GM18868 (cell line): ENCODE results near the gene KCNJ16.

Source experiments
- ATAC-seq: cut with Tn5 transposase; IDR thresholded peaks from one replicate; pipeline ENCODE4 v1.9.1; 2021; ENCODE audit warnings: mild to moderate bottlenecking, moderate library complexity; ENCODE audit not compliant: unreplicated experiment

The KCNJ16 gene

GRCh38 chr17:70067134-70067533, 7.9 kb upstream of the KCNJ16 start:
- ATAC-seq, result no peak

DNA sequence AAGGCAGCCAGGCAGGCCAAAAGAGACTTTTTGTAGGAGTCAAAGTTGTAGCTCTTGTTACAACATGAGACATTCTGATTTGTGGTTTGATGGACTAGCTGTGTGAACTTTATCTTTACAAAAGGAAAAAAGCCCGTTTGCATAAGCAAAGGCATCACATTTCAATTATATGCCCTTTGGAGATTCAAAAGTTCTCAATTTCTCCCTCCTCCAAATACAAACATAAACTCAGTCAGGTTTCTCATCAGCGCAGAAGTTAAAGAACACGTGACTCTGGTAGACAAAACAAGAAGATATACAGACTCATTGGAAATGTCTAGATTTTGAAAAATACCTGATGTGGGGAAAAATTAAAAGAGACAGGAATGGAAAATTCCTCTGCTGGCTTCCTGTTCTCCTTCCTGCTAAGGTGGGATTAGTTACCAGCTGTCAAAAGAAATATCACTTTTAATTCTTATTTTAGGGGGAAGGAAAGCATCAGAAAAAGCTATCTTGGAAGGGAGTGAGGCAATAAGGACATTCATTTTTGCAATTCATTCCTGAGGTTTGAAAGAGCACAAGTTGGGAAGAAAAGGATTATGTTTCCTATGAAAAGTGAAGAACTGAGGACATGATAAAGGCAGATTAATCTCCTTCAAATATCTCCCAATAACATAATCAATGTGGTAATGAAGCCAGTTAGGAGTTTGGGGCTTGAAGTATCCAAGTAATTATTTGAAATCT, 4.6 kb upstream of the KCNJ16 start:
- no peak for ATAC-seq

GRCh38 chr17:70071127-70071526, 3.9 kb upstream of the KCNJ16 start:
- ATAC-seq, result no peak

- no peak for ATAC-seq
Measured at GRCh38 chr17:70071620-70072019, 3.4 kb upstream of the KCNJ16 start.

DNA sequence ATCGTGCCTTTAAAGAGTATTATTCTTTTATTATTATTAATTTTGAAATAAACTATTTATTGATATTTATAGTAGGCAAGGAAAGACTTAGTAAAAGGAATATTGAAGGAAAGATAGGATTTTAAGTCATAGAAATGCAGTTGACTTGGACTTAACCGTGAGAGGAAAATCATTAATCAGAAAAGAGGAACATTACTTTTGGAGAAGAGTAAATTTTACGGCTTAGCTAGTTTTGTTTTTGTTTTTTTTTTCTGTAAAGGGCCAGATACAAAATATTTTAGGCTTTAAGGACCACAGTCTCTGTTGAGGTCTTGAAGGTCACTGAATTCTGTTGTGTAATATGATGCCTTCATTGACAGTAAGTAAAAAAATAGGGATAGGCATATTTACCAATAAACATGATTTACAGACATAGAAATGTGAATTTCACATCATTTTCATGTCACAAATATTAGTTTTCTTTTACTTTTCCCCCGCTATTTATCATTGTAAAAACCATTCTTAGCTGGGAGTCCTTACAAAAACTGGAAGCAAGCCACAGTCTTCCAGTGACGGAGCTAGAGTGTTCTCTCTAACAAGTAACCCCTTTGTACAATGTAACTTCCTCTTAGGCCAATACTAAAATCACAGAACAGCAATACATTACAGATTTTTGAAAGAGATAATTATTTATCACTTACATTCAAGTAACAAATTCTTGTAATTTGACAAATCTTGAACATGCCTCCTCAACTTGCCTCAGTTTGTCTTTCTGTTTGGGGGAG, 2.3 kb upstream of the KCNJ16 start:
- ATAC-seq, result no peak

- ATAC-seq, result no peak
Measured at GRCh38 chr17:70073310-70073709, 1.7 kb upstream of the KCNJ16 start.

- no peak for ATAC-seq
Measured at GRCh38 chr17:70073799-70074198, 1.2 kb upstream of the KCNJ16 start.

DNA sequence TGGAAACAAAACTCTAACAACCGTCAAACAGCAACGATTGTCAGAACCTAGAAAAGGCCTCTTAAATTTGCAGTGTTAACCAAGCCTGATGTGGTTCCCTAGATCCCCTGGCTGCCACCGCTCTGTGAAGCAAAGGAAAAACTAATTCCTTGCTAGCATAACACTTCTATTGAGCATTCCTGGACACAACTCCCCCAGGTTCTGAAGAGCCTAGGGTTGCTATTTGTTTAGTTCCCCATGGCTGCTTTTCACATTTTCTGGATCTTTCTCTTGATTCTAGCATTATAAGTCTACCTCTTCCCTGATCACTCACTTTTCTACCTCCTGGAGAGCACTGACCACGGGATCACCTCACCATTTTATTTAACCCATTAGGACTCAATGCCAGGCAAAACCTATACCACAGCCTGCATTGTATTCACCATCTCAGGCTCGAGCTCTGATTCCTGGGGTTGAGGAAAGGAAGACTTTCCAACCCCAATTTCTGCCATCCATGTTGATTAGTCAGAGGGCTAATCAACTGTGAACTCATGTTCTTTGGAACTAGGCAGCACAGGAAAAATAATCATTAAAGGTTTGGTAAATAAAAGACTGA, 692 bp upstream of the KCNJ16 start:
- no peak for ATAC-seq

DNA sequence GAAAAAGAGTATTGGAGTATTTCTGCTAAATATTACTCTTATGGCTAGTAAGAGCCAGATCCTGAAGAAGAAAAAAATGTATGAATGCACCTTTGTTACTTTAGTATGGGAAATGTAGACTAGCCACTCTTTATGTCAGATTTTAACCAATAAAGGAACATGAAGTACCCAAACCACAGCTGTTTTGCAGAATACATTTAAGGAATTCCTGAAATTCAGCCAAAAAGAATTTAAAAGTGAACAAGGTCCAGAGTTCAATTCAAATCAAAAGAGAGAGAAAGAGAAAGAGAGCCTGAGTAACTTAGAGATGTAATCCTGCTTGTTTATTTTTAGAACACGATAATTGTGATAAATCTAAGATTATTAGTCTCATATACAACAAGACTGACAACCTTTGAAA, 1.2 kb downstream of the KCNJ16 start:
- ATAC-seq, result no peak

DNA sequence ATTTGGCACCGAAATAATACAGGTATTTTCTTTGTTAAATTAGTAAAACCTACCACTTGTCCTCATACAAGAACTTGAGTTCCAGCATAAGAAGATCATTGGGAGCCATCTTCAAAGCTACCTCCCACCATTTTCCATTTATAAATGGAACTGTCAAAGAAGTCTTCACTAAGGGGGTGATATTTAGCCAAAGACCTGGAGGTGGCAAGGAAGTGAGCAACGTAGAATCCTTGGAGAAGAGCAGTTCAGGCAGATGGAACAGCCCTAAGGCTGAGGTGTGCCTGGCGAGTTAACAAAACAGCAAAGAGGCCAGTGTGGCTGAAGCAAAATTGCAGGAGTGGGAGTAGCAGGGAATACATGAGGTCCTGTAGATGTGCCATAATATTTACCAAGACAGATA, 1.8 kb downstream of the KCNJ16 start:
- ATAC-seq, result no peak

DNA sequence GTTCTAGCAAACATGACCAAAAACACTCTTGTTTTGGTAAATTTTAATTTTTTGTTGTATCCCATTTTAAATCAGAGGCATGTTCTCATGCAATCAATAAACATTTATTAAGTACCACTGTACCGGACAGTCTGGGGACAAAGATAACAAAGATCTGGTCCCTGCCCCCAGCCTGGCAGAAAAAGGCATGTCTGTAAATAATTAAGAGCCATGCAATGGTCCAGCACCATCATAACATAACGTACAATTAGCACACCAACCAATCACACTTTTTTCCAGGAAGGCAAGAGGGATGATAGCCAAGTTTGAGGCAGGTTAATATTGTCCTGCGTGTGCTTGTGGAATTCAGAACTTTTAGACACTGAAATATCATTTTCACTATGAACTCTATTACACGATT, 3.5 kb downstream of the KCNJ16 start:
- ATAC-seq, result no peak

GRCh38 chr17:70078994-70079531, 4.0 kb downstream of the KCNJ16 start:
- ATAC-seq, result no peak

DNA sequence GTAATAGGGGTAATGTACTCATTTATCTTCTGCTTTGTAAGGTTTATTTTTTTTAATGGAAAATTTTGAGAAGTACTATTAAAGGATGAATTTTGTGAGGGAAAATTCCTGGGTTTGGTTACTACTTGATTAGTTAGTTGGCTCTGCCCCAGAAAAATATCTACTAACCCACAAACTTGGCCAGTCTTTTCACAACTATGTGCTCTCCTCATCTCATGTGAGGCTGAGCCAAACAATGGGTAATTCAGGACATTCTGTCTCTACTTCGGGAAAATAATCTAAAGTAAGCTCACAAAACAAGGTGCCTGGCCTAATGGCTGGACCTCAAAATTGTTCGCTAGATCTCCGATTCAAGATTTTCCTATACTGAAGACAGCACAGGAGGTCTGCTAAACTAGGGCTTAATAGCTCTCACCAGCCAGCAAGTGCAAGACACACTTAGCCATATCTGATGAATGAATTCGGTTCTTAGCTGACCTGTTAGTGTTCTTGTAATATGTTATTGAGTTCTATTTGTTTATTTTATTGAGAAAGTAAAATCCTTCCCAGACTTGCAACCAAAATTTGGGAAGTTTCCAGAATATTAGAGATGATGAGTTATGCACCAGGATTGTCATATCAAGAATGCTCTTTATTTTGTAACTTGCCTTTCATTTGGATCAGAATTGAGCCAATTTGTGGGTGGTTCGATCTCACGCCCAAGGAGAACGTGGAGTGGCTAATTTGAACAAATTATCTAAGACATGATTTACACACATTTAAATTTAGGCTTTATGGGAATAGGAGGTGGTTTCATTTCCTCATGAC, 5.7 kb downstream of the KCNJ16 start:
- no peak for ATAC-seq

- no peak for ATAC-seq
Measured at GRCh38 chr17:70081885-70082284, 6.9 kb downstream of the KCNJ16 start.

GRCh38 chr17:70084476-70084875, 9.5 kb downstream of the KCNJ16 start:
- ATAC-seq, result no peak

DNA sequence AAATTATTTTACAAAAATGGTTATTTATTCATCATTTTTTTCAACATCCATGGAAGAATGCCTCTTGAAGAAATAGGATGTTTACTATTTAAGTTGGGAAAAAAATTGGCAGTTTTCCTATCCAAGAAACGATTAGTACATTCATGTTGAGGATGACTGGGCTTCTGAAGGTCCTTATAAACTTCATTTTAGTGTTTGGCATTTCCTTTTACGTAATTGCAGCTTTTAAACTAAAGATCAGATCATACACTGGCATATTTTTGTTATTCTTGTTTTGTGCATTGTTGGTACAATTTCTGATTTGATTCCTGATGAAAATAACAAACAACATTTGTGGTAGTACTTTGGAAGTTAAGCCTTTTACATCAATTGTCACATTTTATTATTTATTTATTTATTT, 11.5 kb downstream of the KCNJ16 start:
- ATAC-seq, result no peak

- no peak for ATAC-seq
Measured at GRCh38 chr17:70089513-70090148, 14.6 kb downstream of the KCNJ16 start.

GRCh38 chr17:70091005-70091568, 16.1 kb downstream of the KCNJ16 start:
- no peak for ATAC-seq

DNA sequence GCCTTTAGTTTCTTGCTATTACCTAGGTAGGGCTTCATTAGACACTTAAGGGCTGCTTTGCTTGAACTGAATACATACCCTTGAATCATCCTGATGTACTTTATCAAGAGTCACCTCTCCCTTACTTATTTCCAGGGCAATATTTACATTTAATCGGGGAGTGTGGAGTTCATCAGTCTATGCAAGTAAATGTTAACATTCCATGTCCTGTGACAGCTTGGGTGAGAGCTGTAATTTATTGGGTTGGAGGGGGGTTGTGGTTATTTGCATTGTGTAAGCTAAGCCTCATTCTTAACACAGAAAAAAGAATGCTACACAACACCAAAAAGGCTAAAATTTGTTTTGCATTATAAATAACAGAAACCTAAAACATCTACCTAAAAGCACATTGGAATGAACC, 16.7 kb downstream of the KCNJ16 start:
- ATAC-seq, result no peak

DNA sequence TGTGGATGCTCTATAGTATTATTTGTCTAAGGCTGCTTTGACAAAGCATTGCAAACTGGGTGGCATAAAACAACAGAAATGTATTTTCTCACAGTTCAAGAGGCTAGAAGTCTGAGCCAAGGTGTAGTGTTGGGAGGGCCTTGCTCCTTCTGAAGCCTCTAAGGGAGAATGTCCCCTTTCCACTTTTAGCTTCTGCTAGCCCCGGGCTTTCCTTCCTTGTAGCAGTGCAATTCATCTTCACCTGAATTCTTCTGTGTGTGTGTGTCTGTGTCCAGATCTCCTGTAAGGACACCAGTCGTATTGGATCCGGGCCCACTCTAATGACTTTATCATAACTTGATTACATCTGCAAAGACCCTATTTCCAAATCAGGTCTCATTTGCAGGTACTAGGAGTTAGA, 18.1 kb downstream of the KCNJ16 start:
- no peak for ATAC-seq
